ENCODE results near the gene MXRA8.
"Not testable (repeated sequence)": the region's sequence is repeated elsewhere in the genome, so short reads cannot be mapped to it uniquely, and the experiment has no call there.

MXRA8 gene

GRCh38 chr1:1385931-1386330, 27.6 kb upstream of the MXRA8 start:
- DNase-seq (ENCODE audit: extremely low spot score) = no peak
- POLR2A ChIA-PET = interaction anchor here (1.3 to 1.9 kb wide), 2 partner anchors 10 to 13 kb away, joined by 4 to 6 read pairs; partner anchors contain the start of genes AURKAIP1 and CCNL2
- no peak for TF ChIP-seq TARDBP (IDR thresholded peaks at IDR 0.05)
- no peak for TF ChIP-seq FOXA1 (IDR thresholded peaks at IDR 0.05)
- CTCF ChIA-PET = no interaction called here

DNA sequence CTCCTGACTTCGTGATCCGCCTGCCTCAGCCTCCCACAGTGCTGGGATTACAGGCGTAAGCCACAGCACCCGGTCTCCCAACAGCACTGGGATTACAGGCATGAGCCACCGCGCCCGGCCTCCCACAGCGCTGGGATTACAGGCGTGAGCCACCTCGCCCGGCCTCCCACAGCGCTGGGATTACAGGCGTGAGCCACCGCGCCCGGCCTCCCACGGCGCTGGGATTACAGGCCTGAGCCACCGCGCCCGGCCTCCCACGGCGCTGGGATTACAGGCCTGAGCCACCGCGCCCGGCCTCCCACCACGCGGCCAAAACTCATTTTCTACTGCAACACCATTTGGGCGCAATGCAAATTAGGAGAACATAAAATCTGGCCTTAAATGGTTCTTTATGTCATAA, 27.0 kb upstream of the MXRA8 start:
- DNase-seq (ENCODE audit: extremely low spot score); CTCF ChIA-PET: not testable (repeated sequence)
- POLR2A ChIA-PET = interaction anchor here (1.3 to 1.9 kb wide), 2 partner anchors 9 to 14 kb away, joined by 4 to 6 read pairs; partner anchors contain the start of genes AURKAIP1 and CCNL2

DNA sequence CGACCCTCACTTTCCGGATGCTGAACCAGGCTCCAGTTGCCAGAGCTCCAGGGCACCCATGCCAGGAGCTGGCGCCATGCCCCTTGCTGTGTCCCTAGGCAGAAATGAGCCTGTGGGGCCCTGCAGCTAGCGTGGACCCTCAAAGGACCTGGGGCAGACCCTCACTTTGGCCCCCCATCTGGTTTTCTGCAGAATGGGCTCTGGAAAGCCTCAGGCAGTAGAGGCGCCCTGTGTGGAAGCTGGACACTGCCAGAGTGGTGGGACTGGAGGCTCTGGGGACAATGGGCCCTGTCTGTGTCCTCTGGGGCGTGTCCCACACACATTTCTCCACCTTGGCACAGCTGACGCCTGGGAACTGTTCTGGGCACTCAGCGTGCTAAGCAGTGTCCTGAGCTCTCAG, 22.9 kb upstream of the MXRA8 start:
- no peak for DNase-seq (ENCODE audit: extremely low spot score)
- TF ChIP-seq FOXA1 (IDR thresholded peaks at IDR 0.05) (no peak), LEF1 (IDR thresholded peaks at IDR 0.05; ENCODE audit: borderline replicate concordance) (no peak)
- POLR2A ChIA-PET = no interaction called here
- CTCF ChIA-PET = no interaction called here

DNA sequence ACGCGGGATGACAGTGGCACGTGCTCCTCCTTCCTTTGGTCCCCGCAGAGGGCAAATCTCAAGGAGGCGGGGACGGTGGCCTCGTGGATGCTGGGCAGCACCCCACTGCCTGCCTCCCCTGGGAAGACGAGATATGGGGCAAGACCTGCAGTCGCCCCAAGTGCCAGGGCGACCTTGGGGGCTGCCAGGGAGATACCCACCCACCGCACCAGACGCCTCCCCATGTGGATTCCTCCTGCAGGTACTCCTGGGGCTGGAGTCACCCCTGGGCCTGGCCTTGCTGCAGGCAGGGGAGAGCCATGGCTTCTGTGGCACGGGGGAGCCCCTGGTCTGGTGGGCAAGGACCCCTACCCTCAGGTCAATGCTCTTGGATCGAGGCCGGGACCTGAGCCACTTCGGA, 22.5 kb upstream of the MXRA8 start:
- ChIA-PET CTCF (no interaction called here), POLR2A (no interaction called here)
- DNase-seq (ENCODE audit: extremely low spot score) = no peak
- TF ChIP-seq, protein P1, sequence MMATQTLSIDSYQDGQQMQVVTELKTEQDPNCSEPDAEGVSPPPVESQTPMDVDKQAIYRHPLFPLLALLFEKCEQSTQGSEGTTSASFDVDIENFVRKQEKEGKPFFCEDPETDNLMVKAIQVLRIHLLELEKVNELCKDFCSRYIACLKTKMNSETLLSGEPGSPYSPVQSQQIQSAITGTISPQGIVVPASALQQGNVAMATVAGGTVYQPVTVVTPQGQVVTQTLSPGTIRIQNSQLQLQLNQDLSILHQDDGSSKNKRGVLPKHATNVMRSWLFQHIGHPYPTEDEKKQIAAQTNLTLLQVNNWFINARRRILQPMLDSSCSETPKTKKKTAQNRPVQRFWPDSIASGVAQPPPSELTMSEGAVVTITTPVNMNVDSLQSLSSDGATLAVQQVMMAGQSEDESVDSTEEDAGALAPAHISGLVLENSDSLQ (IDR thresholded peaks at IDR 0.05) = no peak

- TF ChIP-seq CTBP1 (IDR thresholded peaks at IDR 0.05; ENCODE audit: borderline replicate concordance) = no peak
- no peak for TF ChIP-seq HDGF (IDR thresholded peaks at IDR 0.05; ENCODE audit: borderline replicate concordance)
- TF ChIP-seq TARDBP (IDR thresholded peaks at IDR 0.05) = no peak
- TF ChIP-seq SUZ12 (IDR thresholded peaks at IDR 0.05) = no peak
- TF ChIP-seq BHLHE40 (IDR thresholded peaks at IDR 0.05; ENCODE audit: borderline replicate concordance) = no peak
- no peak for TF ChIP-seq ARNT (IDR thresholded peaks at IDR 0.05)
- TF ChIP-seq, protein P1 (IDR thresholded peaks at IDR 0.05) = no peak
- TF ChIP-seq SP1 (IDR thresholded peaks at IDR 0.05) = no peak
- no peak for TF ChIP-seq FOXM1 (IDR thresholded peaks at IDR 0.05; ENCODE audit: borderline replicate concordance)
- no peak for TF ChIP-seq FOXK2 (IDR thresholded peaks at IDR 0.05)
- TF ChIP-seq ZNF384 (IDR thresholded peaks at IDR 0.05) = no peak
- no peak for TF ChIP-seq FOXA1 (IDR thresholded peaks at IDR 0.05)
- TF ChIP-seq ELF4 (IDR thresholded peaks at IDR 0.05) = no peak
- TF ChIP-seq LEF1 (IDR thresholded peaks at IDR 0.05; ENCODE audit: borderline replicate concordance) = no peak
- POLR2A ChIA-PET = interaction anchor here (1.1 to 6.5 kb wide), 2 partner anchors 22 to 30 kb away, joined by 3 to 54 read pairs; partner anchors contain the start of gene CCNL2
- CTCF ChIA-PET = no interaction called here
- no peak for DNase-seq (ENCODE audit: extremely low spot score)
Measured at GRCh38 chr1:1377540-1378205, 19.3 kb upstream of the MXRA8 start.

GRCh38 chr1:1376551-1377226, 18.3 kb upstream of the MXRA8 start:
- DNase-seq (ENCODE audit: extremely low spot score) = no peak

DNA sequence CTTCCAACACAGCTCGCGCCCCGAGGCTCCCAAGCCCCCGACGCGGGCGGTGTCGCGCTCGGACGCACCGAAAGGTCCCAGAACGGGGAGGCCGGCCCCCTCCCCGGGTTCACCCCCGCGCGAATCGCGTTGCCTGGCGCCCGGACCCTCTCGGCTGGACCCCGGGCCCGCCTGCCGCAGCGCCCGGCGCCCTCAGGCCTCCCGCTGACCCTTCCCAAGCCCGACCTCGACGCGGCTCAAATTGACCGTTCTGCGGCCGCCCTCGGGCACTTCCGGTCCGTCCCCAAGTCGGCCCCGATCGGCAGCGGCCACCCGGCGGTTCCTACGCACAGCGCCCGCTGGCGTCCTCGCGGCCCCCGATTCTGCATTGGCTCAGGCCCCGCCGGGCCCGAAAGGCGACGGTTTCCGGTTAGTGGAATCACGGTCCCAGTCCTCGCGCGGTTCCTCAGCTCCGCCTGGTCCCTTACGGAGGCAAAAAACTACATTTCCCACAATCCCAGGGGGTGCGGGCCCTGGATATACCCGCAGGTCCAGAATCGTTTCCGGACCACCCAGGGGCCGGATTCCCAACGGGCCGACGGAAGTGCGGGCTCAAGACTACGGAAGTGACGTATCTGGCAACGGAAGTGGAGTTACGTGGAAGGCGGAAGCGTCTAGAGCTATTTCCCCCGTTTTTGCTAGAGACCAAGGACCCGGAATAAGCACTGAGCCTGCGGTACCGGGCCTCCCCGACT, 16.7 kb upstream of the MXRA8 start, which contains the start of gene AURKAIP1:
AURKAIP1 (minus strand) TSS at position 279 of the 734 bp plus-strand sequence. CDS start 451 bp downstream, outside the sequence.
- TF ChIP-seq ELF4 (IDR thresholded peaks at IDR 0.05) (peak; percentile 92), FOXM1 (IDR thresholded peaks at IDR 0.05; ENCODE audit: borderline replicate concordance) (peak; percentile 94), FOXA1 (IDR thresholded peaks at IDR 0.05) (no peak), CTBP1 (IDR thresholded peaks at IDR 0.05; ENCODE audit: borderline replicate concordance) (peak; percentile 91), SP1 (IDR thresholded peaks at IDR 0.05) (no peak), FOXK2 (IDR thresholded peaks at IDR 0.05) (no peak), NFRKB (IDR thresholded peaks at IDR 0.05) (no peak), ARNT (IDR thresholded peaks at IDR 0.05) (peak; percentile 84), L3MBTL2 (conservative IDR thresholded peaks at IDR 0.05) (no peak; the same call in 1 of the 2 replicates), HDGF (IDR thresholded peaks at IDR 0.05; ENCODE audit: borderline replicate concordance) (no peak), LEF1 (IDR thresholded peaks at IDR 0.05; ENCODE audit: borderline replicate concordance) (no peak; the same call in 1 of the 2 replicates)
- TF ChIP-seq, protein P1 (IDR thresholded peaks at IDR 0.05) = peak; percentile 37; the same call in 1 of the 2 replicates
- DNase-seq (ENCODE audit: extremely low spot score) = peak; percentile 98
- ChIA-PET POLR2A (interaction anchor here (0.6 to 6.5 kb wide), 23 partner anchors 10 to 130 kb away, joined by 3 to 54 read pairs (median 5); partner anchors contain the start of genes CCNL2, MRPL20 and MXRA8), CTCF (interaction anchor here (1.3 kb wide), 1 partner anchor 24 kb away, joined by 3 read pairs; the partner anchor contains the start of gene CCNL2)

More at GRCh38 chr1:1376551-1377226, 18.3 kb upstream of the MXRA8 start:
- POLR2A ChIA-PET = interaction anchor here (1.1 to 6.5 kb wide), 5 partner anchors 9 to 31 kb away, joined by 3 to 54 read pairs (median 8); partner anchors contain the start of gene CCNL2
- TF ChIP-seq ARNT (IDR thresholded peaks at IDR 0.05) (no peak), CTBP1 (IDR thresholded peaks at IDR 0.05; ENCODE audit: borderline replicate concordance) (no peak), TARDBP (IDR thresholded peaks at IDR 0.05) (no peak)
- CTCF ChIA-PET = interaction anchor here (0.9 kb wide), 1 partner anchor 26 kb away, joined by 3 read pairs; no protein-coding TSS in a partner anchor

Data from HEK293T (cell line).